HG03520 (cell line): ENCODE measurements around the gene ZMIZ1.

Source experiments
- ATAC-seq: cut with Tn5 transposase; IDR thresholded peaks from one replicate; pipeline ENCODE4 v1.9.1; 2021; ENCODE audit warnings: mild to moderate bottlenecking, moderate library complexity; ENCODE audit not compliant: unreplicated experiment

ZMIZ1 gene

DNA sequence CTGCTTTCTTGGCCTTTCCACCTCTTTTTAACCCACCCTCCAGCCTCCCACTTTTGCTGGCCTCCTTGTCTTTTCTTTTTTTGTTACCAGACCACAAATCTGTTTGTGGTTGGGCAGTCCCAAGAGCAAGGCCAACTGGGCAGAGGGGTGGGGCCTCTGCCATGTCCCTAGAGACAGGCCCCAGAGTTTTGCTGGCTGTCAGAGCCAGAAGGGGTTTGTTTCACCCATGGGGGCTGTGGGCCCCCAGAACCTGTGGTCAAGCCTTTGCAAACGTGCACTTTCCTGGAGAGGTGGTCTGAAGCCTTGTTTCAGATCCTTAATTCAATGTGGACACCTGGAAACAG lies 10.3 kb downstream of the ZMIZ1 start:
- no peak for ATAC-seq

DNA sequence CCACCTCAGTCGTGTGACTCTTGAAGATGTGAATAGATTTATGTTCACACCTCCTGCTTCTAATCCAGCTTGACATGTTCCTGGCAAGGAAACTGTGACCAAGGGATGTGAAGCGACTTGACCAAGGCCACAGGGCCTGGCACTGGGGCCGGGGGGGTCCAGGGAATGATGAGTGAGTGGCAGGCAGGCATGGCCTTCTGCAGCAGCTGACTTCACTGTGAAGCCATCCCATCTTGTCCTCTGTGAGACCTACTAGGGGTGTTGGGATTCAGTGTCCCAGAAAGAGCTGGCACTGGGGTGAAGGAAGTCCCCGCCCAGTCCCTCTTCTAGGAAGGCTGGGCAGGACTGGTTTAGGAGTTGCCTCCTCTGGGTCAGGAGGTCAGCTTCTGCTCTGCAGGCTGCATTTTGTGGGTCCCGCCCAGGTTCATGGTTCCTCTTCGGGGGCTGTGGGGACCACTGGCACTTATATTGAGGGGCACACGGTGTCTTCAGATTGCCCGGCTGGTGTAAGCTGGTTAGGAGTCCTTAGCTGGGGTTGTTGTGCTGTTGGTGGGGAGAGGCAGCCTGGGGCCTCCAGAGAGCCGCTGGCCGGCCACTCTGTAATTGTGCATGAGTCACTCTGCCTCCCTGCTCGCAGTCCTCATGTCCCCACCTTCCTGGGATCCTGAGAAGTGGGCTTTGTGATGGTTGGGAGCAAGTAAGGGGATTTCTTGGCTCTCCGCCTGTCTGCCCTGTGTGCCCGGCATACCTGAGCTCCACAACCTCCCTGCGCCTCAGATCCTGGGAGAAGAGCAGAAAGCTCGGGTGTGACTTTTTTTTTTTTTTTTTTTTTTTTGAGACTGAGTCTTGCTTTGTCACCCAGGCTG lies 11.0 kb downstream of the ZMIZ1 start:
- no peak for ATAC-seq

DNA sequence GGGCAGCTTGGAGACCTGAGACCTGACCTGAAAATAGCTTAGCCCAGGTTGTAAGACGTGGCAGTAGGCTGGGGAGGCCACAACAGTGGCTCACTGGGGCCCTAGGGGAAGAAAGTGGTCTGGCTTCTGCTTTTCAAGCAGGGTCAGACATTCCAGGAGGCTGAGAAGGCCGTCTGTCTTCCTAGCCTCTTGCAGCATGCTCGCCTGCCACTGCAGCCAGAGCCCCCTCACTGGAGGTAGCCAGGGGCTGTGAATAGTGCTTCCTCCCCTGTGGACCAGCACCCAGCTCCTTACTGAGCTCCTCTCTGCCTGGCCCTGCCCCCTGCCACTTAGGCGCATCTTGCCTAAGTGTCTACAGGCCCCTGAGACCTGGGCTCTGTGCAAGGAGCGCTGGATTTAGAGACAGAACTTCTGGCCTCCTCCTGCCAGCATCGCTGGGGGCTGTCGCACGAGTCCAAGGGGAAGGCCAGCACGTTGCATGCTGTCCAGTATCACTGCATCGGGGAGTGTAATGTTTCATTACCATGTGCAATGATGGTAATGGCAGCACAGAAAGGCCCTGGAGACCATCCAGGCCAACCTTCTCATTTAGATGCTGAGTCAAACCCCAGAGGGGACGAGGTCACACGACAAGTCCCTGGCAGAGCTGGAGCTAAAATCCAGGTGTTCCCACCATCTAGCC lies 12.7 kb downstream of the ZMIZ1 start:
- no peak for ATAC-seq

DNA sequence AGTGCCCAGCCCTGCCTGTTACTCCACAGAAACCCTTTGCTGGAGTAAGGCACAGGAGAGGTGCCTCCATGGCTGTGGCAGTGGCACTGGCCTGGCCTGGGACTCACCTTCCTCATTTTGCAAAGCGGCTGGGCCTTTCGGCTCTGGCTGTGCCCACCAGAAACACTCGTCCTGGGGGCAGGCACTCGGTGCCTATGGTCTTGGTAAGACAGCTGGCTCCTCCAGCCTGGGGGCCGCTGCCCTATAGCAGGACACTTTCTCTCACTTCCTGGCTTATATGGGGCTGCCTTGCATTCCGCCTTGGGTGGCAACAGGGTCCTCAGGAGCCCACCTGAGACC lies 13.2 kb downstream of the ZMIZ1 start:
- ATAC-seq = no peak

DNA sequence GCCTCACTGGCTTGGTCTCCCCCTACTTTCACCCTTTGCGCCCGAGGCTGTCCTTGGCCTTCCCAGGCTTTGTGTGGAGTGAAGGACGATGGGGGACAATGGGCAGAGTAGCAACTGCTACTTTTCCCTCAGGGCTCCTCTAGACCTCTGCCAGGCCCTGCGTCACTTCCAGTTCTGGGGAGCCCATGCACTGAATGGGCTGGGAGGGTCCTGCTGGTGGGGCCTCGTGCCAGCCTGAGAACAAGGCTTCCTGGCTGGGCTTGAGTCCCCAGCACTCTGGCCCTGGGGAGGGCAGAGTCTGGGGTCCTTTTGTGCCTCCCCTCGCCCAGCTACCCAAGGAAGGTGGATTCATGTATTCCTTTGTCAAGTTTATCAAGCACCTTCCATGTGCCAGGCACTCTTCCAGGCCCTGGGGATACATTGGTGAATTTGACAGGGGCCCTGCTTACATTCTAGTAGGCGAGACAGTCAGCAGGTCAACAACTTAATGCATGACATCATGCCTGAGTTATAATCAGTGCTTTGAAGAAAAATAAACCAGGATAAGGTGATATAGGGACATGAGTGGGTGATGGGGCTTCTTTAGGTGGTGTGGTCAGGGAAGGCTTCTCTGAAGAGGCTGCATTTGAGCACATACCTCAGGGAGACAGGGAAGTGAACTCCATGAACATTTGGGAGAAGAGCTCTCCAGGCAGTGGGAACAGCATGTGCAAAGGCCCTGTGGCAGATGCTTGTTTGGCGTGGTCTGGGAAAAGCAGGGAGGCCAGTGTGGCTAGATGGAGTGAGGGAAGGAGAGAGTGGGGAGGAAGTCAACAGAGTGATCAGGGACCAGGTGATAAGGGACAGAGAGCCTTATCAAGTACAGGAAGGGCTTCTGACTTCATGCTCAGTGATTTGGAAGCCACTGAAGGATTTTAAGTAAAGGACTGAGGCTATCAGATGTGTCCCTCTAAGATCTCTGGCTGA lies 14.1 kb downstream of the ZMIZ1 start:
- ATAC-seq = no peak

DNA sequence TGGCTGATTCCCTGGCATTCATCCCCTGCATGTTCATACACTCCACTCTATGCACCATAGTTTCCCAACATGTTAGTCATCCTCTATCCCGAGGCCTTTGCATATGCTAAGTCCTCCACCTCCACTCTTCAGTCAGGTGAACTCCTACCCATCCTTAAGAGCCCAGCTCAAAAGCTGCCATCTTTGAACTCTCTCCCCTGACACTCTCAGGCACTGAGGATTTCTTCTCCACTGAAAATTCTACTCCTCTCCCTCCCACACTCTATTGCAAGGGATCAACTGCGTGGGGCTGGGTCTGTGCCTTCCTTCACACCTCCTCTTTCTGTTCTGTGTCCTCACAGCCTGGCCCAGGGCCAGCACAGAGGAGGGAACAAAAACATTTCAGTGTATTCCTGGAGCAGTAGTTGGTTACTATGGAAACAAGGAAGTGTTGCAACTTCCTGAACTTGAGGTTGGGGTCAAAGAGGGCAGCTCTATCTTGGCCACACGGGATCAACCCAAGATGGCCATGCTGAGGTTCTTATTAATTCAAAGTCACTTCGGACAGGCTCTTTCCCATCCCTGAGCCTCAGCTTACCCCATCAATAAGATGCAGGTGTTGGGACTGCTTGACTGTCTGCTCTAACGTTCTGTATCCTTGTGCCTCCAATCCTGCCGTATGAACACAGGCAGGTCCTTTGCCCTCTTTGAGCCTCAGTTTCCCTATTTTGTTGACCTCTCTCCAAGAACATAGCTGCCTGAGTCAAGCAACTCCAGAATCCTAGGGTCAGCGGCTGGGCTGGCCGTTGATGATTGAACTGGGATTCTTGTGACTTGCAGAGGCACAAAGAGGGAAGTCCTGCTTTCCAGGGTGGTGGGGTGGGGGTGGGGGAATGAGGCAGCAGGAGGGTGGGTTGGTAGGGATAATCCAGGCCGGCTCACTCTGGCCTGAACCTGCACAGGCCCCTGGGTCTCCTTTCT lies 15.5 kb downstream of the ZMIZ1 start:
- ATAC-seq = no peak

DNA sequence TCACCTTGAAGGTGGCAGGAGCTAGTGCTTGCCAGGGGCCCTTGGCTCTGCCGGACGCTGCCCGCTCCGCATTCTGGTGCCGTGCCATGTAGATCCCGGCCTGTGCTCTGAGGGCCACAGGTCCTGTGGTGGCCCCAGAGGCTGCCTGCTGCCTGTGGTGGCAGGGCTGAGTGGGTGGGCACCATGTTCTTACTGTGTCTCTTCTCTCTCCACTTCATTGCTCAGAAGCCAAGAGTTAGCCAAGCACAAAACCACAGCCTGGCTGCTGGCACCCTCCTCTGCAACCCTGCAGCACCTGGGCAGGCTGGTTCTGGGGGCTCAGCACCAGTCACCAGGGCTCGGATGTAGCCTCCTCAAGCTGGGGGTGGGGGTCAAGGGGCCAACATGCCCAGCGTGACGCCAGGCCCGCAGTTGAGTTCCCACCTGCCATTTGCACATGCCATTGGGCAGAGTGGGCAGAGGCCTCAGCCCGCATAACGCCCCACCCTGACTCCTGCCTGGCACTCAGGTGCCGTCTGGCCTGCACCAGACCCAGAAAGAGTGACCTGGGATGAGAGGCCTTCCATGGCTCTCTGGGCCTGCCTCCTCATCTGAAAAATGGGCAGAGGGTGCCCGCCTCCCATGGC lies 16.3 kb downstream of the ZMIZ1 start:
- ATAC-seq = no peak

DNA sequence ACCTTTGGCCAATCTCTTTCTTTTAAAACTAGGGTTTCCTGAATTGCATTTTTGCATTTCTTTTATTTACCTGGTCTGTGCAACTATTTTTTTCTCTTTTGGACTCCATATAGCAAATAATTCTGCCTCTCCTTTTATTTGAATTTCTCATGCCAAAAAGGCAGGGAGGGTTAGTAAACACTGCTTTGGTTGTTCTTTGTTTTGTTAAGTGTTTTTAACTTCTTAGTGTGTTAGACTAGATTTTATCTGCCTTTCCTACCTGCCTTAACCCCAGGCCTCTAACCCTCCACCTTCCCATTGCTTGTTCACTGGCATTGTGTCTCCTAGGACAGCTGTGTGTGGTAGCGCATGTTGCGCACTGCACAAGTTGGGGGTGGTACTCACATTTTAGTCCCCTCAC lies 18.1 kb downstream of the ZMIZ1 start:
- no peak for ATAC-seq

DNA sequence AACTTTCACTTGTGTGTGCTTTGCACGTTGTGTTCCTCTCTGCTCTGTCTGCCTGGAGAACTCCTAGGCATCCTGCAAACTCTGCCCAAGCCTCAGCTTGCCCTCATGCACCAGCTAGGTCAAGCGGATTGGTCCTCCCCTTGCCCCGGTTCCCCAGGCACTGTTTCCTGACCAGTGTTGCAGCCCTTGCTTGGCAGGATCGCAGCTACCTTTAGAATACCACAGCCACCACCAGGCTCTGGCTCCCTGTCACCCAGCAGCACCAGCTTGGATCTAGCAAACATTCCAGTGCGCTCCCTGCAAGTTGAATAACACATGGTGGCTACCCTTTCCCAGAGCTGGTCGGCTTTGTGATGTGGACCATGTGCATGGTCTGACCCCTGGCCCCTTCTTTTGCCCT lies 19.0 kb downstream of the ZMIZ1 start:
- no peak for ATAC-seq

DNA sequence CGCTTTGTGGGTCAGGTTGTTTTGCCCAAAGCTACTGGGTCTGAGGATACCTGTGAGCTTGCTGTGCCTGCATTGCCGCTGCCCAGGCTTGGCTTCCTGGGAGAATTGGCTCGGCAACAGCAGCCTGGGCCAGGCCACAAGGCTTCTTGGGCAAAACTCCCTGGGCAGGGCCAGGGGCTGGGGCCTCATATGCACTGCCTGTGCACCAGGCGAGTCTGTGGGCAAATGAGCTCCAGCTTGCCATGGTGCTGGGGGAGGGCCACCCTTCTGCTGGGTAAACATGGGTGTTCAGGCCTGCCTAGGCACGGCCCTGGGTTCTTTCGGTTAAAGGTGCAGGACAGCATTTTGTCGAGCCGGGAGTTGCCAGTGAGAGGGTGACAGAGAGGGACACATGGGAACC lies 19.4 kb downstream of the ZMIZ1 start:
- ATAC-seq = no peak

DNA sequence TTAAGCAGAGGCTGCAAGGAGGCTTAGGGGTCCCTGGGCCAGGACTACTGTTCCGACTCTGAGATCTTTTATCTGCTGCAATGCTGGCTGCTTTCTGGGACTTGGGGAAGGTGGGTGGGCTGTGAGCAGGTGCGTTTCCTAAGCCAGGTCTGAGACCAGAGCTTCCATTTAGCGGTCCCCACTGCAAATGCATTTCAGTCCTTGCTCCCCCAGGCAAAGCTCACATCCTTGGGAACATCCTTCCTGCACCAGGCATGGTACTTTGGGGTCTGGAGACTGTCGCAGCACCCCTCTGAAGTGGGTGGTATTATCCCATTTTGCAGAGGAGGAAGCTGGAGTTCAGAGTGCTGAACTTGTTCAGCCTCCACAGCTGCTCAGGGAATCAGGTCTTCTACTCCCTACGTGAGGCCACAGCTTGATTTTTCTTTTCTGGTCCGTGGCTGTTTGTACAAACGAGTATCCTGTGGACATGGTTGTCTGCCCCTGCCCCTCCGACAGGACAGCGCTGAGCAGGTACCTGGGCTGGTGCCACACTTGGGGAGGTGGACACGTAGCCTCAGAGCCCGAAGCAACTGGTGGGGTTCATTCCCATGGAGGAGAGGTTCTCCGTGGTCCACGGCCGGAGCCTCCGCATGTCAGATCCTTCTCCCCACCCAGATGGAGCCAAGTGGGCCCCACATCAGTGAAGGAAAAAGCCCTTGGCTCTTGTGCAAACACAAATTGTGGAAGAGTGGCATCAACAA lies 20.0 kb downstream of the ZMIZ1 start:
- ATAC-seq = no peak

DNA sequence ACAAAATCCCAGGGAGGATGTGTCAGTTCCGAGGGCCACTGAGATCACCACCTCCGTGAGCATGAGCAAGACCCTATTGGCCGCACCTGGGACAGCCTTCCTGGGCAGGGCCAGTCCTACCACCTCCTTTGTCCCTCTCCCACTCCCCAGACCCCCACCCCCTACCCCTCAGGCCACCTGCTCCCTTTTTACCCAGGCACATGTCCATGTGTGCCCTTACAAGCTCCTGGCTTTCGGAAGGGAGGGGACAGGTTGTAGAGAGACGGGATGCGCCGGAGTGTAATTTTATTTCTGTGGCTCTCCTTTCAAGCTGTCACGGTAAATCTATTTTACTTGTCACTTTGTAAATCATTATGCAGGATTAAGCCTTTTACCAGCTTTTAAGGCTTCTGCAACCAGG lies 20.9 kb downstream of the ZMIZ1 start:
- no peak for ATAC-seq

DNA sequence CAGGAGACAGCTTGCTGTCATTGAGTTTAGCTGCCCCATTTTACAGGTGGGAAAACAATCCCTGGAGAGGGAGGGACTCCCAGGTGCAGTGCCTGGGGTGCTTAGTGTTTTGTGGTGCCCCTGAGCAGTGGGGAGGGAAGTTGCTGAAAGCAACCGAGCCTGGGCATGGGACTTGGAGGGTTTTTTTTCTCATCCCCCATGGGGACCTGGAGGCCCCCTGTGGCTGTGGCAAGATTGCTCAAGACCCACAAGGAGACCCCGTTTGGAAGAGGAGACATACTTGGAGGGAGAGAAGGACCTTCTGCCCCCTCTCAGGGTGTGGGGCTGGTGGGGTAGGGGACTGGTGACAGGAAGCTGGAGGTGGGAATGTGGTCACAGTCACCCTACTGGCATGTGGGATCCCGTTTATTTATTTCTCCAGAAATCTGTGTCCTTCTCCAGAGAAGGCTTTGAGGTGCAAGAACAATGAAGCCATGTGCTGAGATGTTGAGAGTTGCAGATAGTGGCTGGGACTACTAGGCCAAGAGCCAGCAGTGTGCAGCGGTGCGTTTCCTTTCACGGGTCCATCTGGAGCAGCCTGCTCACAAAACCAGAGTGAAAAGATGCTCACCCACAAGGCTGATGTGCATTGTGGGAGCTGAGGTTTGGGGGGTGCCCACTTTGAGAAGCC lies 21.5 kb downstream of the ZMIZ1 start:
- no peak for ATAC-seq

DNA sequence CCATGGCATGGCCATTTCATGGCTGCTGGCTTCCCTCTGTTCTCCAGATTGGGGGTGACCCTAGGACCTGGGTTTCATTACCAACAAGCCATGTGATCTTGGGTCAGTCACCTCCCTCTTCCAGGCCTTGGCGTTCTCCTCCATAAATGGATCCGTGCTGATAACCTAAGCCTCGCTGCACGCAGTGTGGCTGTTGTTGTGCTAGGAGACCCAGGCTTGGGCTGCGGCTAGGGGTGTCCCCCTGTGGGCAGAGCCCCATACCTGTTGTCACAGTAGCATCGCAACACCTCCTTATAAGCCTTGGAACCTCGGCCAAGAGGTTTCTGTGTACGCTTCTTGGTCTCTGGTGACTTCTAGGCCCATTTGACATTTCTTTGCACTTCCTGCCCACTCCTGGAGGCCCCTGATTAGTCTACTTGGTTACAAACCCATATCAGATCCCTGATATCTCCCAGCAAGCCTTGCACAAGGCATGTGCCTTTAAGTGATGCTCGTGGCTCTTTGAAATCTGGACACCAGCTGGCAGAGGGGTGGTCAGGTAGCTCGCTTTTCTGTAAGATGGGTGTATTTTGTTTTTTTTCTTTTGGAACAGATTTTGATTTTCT lies 23.6 kb downstream of the ZMIZ1 start:
- no peak for ATAC-seq

DNA sequence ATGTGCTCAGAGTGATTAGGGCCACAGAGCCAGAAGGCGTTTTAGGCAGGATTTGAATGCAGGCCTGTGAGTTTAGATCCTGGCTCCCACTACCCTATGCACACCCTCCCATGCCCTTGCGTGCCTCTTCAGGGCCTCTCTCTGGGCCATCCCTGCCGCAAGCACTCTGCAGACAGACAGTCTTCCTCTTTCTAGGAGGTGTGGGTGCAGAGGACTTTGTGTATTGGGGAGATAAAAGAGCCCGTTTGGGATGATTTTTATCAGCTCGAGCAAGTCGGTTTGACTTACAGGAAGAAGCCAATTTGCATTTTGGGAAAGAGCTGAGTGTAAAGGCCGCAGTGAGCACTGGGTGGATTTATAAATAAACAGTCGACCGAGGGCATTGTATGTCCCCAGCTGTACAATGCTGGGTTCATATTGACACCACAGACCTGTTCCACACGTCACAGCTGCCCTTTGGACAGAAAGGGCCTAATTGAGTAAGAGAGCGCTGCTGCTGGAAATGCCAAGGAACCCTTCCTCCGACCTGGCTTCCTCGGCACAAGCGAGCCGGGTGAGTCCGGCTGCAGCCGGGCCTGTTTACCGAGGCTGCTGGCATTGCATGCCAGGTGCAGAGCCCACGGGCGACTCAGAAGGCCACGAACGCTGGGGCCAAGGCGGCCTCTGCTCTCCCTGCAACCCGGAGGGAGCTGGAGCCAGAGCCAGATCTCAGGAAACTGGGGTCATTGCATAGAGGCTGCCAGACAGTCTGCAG lies 25.1 kb downstream of the ZMIZ1 start:
- no peak for ATAC-seq

DNA sequence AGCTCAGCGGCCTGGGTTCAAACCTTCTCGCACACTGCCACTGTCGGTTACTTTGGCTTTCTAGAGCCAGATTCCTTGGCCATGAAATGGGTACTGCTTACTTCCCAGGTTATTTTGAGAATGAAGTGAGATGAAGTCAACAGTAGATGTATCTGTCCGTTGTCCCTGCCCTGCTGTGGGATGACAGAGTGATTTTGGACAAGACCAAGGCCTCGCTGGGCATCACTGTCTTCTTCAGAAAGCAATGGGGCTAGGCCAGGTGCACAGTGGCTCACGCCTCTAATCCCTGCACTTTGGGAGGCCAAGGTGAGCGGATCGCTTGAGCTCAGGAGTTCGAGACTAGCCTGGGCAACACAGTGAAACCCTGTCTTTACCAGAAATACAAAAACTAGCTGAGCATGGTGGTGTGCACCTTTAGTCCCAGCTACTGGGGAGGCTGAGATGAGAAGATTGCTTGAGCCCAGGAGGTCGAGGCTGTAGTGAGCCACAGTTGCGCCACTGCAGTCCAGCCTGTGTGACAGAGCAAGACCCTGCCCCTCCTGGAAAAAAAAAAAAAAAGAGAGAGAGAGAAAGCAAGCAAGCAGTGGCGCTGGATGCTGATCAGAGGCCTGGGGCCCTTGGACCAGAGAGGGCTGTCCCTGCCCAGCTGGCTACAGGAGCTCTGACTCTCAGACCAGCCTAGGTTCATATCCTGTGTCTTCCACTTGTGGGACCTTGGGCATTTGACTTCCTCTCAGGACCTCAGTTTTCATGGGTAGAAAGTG lies 25.8 kb downstream of the ZMIZ1 start:
- ATAC-seq = no peak

DNA sequence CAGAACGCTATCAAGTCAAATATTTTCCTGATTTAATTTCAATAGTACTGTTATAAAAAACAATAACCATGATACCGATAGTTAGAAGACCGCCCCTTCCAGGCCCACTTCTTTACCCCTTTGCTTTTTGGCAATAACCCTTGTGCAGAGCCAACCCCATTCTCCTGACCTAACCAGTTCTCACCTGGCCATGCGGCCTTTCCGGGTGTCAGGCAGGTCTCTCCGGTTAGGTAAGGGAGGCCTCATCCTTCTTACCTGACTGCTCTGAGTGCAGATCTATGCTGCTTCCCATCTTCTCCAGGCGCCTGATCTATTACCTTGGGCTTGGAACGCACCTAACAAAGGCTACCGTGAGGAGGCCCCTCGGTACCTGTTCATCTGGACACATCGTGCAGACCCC lies 26.6 kb downstream of the ZMIZ1 start:
- ATAC-seq = no peak
